Measurements from ENCODE around the gene KIF17.
"Not testable (repeated sequence)": the region's sequence is repeated elsewhere in the genome, so short reads cannot be mapped to it uniquely, and the experiment has no call there.

KIF17 gene

DNA sequence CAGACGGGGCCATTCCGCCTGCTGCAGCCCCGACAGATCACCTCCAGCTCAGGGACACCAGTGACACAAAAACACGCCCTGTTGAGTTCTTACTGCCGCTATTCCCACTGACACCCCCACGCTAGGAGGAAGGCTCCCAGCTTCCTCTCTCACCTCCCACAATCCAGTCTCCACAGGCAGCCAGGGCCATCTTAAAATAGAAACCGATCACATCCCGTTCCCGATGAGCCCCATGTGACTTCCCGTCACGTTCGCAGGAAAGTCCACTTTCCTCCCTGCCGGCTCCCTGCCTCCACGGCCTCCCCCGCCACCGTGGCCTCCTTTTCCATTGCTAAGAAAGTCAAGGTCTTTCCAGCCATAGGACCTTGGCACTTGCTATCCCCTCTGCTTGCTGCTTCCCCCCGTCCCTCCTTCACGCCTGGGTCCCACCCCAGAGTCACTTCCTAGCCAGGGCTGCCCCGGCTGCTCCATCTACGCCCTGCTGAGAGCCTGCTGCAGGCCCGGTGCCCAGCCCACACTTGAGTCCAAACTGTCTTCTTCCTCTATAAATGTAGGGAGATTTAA lies 32.6 kb downstream of the KIF17 start:
- no peak for DNase-seq

DNA sequence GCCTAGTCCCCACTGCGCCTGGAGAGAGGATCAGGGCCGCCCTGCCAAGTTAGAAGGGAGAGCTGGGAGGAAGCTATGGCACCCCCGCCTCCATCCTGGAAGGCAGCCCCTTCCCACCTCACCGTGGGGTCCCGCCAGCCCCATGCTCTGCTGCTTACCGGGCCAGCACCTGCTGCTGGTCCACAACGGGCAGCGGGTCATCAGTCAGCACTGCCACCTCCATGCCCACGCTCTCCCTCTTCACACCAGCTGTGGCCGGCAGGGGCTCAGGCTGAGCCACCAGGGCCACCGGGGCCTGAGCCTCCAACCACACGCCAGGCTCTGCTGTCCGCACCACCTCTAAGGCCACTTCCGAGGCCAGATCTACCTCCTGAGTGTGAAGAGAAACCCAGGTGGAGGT lies 33.2 kb downstream of the KIF17 start:
- DNase-seq = no peak

DNA sequence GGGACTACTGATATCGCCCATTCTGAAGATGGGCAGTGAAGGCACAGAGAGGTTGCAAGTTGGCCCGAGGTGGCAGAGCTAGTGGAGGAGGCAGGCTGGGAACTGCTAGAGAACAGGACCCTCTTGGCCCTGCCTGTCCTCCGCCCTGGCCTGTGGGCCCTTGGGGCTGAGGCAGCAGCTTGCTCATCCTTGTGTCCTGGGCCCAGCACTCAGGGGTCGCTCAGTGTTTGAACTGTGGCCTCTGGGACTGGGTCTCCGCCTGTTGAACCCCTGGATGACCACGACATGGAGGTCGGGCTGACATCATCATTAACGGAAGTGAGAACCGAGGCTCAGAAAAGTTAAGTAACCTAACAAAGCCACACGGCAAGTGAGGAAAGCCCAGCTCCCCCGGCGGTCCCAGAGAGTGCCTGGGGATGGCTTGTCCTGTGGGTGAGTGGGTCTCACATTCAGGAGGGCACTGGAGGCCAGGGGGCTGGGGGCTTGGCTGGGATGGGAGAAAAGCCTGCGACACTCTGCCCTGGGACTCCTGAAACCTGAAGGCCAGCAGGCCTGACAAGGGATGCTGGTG lies 33.7 kb downstream of the KIF17 start:
- DNase-seq = no peak

DNA sequence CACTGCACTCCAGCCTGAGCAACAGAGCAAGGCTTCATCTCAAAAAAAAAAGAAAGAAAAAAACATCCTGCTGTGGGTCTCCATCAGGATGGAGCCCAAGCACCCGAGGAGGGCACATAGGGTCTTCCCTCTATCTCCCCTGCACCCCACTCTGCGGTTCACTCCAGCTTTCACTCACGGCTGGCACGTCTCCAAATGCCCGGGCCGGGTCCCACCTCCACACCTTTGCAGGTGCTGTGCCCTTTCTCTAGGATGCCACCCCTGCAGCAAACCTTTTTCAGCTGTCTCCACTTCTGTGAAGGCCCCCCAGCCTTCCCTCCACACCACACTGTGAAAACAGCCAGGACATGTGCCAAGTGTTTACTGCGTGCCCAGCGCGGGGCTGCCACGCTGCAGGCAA lies 34.2 kb downstream of the KIF17 start:
- no peak for DNase-seq

DNA sequence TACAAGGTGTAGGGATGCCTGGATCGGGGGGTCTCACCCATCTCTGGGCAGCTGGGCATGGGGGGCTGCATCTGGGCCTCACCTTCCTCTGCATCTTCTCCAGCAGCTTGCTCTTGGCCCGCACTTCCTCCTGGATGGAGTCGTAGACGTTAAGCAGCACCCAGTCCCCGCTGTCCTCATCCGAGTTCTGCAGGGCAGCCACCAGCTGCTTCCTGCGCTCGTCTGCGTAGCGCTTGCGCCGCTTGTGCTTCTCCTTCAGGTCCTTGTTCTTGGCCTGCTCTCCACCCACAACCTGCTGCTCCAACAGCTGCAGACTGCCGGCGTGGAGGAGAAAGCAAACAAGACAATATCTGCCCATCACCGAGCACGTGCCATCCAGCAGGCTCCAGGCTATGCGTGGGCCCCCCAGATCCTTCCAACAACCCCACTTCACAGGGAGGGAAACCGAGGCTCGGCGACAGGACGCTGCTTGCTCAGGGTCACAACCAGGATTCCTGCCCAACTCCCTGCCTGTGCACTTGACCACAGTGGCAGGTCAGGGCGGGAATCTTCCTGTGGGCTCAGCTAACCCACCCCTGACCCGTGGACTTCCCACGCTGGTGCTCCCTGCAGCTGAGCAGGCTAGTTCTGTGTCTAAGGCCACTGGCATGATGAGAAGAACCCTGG lies 35.1 kb downstream of the KIF17 start:
- no peak for DNase-seq

DNA sequence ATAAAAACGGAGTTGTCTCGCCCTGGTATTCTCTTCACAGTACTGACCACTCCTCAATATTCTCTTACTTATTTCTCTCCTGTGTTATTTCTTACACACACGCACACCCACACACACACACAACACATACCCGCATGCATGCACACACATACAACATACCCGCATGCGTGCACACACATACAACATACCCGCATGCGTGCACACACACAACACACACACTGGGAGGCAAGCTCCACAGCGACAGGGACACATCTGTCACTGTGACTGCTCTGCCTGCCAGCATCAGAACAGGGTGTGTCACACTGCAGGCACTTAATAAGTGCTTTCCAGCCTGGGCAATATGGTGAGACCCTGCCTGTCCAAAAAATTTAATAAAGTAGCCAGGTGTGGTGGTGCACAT lies 35.8 kb downstream of the KIF17 start:
- DNase-seq = no peak

DNA sequence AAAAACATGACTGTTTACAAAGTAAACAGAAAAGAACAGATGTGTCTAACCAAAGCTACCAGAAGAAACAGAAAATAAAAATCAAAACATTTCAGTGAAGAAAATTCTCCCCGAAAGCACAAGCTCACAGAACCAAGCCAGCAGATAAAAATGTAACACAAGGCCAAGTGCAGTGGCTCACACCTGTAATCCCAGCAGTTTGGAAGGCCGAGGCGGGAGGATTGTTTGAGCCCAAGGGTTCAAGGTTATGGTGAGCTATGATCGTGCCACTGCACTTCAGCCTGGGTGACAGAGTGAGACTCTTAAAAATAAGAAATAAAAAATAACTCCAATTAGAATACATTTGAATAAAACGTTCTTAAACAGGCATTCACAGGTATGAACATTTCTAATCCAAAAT lies 37.5 kb downstream of the KIF17 start:
- no peak for DNase-seq

DNA sequence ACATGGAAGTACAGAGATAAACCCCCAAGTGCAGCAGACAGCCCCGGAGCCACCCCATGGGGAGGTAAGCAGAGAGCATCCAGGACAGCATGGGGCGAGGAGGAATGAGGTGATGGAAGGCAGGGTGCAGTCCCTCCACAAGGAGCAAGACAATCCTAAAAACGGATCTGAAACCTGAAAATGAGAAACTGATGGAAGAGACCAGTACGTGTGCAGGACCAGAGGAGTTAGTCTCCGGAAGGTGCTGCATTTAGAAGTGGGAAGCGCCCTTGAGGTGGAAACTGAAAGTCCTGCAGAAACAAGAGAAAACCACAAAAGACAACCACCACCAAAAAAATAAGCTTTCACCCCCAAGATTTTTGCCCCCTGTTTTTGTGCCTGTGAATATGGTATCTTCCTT lies 39.2 kb downstream of the KIF17 start:
- no peak for DNase-seq

DNA sequence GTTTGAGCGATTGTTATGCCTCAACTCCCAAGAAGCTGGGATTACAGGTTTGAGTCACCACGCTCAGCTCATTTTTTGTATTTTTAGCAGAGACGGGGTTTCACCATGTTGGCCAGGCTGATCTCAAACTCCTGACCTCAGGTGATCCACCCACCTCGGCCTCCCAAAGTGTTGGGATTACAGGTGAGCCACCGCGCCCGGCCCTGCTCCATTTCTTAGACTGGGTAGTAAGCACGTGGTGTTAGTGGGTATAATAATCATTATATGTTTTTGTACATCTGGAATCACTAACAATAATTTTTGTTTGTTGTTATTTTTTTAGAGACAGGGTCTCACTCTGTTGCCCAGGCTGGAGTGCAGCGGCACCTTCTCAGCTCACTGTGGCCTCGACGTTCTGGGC lies 44.2 kb downstream of the KIF17 start:
- DNase-seq = not testable (repeated sequence)

DNA sequence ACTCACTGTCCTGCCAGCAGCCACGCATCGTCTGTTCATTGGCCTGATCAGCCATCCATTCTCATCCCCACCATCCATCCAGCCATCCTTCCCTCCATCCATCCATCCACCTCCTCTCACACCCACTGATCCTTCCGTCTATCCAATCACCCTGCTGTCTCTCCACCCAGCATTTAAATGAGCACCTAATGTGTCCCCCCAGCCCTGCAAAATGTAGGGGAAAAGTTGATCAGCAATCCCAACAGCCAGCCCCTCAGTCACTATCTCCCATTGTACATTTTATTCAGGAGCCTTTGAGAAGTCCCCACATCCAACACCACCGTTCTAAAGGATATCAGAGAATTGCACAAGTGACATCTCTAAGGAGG lies 45.6 kb downstream of the KIF17 start:
- no peak for DNase-seq

DNA sequence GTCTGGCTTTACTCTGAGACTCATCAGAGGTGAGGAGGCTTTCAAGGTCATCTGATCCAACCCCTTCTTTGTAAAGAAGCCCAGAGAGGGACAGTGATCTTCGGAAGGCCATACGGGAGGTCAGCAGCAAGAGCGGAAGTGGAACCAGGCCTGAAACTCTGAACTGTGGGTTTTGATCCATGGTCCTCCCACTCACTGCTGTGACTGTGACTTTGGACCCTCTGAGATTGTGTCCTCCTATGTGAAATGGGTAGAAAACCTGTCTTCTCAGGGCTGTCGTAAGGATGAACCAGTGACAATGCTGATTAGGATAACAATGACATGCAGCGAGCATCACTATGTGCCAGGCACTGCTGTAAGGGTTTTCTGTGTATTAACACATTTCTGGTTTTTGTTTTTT lies 46.9 kb downstream of the KIF17 start:
- no peak for DNase-seq

DNA sequence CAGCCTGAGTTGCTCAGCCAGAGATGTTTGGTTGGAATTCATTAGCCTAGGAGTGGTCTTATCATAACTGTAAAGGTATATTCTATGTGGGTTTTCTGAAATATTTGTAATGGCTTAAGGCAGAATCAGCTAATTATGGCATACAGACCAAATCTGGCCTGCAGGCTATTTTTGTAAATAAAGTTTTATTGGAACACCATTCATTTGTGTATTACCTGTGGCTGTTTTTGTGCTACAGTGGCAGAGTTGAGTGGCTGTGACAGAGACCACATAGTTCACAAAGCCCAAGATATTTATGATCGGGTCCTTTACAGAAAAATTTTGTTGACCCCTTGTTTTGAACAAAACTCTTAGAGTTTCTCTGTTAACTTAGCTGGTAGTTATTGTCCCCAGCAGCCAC lies 49.2 kb downstream of the KIF17 start:
- DNase-seq = no peak

DNA sequence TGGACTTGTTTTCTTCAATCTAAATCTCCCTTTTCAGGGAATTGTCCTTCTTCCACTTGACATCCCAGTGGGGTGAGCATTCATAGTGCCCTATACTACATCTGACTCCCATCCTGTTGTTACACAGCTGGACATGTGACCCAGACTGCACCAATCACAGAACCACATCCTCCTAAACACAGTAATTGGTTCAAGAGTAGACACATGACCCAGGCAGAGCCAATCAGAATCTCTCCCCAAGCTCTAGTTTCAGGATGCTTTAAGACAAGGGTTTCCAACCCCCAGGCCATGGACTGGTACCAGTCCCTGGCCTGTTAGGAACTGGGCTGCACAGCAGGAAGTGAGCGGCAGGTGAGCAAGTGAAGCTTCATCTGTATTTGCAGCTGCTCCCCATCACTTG lies 51.0 kb downstream of the KIF17 start:
- no peak for DNase-seq

DNA sequence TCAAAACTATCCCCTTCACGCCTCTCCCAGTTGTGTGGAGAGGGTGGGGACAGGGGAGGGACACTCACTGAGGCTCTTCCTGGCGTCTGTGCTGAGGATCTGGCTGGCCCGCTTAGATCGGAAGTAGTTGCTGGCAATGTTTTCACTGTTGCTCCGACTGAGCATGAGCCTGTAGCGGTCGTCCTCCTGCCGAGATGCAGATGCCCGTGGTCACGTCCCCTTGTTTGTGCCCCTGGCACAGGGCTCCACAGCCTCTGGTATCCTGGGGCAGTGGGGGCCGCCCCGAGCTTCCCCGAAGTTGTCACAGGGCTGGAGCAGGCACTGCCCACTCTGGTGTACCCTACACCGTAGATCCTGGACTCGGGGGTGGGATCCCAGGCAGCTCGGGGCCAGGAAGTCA lies 51.7 kb downstream of the KIF17 start:
- DNase-seq = no peak

DNA sequence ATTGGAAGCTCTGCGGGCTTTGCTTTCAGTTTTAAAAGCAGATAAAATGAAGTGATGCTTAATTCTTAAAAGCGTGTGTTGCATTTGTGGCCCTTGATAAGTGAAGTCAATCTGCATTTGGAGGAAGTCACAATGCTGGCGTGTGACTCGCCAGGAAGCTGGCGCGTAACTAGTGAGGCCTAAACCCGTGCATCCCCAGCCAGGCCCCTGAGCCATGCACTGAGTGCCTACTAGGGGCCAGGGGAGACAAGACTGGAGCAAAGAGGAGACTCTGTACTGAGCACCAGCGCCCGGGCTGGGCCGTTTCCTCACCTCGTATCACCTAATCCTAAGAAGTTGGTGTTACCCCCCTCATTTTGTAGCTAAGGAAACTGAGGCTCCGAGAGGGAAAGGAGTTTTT lies 52.1 kb downstream of the KIF17 start:
- DNase-seq = no peak

DNA sequence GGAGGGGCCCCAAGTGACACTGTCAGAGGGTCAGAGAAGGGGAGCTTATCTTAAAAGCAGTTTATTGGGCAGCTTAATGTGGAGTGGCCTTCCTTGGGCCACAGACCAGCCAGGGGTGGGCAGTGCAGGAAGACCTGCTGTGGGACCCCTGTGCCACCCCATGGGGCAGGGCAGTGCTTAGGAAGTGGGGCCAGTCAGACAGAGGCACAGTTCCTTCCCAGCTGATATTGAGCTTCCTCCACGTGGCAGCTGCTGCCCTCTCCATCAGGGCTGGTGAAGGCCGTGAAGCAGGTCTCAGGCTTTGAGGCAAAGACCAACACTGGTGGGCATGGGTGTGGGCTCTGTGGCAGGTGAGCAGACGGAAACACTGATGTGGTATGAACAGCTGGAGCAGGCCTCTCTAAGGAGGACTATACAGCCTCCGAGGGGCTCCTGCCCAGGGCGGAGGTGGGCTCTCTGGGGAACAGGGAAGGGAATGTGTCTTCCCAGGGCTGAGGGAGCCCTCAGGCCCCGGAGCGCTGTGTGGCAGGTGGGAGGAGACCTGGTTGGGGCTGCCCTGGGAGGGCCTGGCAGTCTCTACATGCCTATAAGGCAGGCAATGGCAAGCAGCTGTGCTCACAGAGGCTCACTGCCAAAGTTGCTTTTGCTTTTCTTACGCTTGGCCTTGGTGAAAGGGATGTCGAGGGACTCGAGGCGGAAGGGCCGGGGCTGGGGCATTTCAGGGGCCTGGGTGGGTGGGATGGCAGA lies 53.7 kb downstream of the KIF17 start:
- DNase-seq = no peak

DNA sequence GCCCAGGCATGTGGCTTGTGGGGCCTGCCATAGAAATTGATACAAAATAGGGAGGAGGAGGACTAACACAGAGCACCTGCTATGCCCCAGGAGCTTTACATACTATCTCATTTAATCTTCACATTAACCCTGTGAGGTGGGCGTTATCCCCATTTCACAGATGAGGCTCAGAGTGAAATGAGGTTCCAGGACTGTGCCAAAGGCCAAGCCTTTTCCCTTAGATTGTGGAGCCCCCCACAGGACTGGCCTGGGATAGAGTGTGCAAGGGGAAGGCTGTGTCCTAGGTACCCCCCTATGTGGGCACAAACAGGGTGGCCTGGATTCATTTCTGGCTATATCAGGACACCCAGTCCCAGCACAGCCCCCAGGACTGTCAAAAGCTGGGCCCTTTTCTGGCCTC lies 54.4 kb downstream of the KIF17 start:
- no peak for DNase-seq

DNA sequence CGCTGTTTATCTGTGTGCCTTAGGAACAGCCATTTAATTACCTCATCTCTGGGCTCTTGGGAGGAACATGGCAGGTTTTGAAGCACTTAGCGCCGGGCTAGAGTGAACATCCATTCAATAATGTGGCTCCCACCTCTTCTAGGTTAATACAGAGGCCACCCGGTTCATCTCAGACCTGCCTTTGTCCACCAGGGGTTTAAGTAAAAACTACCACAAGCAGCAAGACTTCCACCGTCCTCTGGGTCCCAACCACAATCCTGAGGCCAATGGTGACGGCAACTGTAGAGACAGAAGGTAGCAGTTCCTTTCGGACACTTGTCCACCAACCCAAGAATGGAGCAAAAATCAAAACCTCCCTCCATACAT lies 55.7 kb downstream of the KIF17 start:
- no peak for DNase-seq

DNA sequence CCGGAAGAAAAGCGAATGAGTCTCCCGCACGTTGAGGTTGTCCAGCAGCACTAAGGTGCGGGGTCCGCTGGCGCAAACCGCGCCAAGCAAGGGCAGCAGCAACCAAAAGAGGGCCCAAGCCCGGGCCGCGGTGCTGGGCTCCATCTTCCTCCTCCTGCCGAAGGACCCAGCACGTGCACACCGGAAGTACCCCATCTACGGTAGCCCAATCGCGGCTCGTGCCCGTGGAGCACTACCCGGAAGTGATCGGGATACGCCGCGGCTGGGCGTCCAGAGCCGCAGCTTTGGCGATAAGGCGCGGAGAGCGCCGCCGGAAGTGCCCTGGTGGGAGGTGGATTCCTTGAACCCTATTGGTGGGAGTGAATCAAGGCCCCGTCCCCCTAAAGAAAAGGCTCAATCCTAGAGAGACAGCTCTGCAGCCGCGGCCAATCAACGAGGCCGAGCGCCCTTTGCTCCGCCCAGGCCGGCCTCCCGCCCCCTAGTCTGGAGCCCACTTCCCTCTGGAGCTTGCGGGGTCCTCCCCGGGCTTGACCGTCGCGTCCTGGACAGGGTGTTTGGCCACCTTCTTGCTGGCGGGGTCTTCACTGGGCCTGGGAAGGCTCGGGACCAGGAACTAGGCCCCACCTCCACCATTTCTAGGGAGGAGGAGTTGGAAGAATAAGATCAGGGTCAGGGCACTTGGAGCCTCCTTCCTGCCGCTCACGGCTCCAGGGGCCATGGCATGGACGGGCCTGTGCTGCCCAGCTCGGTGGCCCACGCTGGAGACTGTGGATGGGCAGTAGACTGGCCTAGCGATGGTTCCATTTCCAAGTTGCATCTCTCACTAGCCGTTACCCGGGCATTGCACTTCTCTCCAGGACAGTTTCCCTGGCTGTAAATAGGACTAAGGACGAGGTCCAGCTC lies 56.3 kb downstream of the KIF17 start, which contains the start of gene DDOST:
Gene DDOST (minus strand): TSS at position 163 of the 903 bp plus-strand sequence. CDS start 19 bp downstream, at position 144.
- peak; percentile 98 for DNase-seq

DNA sequence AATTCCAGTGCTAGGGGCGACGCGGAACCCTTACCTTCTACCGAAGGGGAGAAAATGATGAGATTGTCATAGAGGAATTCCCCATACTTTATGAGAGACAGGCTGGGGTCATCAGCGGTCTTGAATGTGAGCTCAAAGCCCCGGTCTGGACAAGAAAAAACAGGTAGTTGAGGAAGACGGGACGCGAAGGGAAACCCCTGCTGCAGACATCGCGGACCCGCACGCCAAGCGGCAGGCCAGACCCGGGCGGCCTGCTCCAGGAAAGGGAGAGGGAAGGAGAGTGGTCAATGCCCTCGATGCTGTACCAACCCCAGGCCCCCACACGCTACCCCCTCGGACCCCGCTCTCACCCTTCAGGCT lies 57.0 kb downstream of the KIF17 start:
- DNase-seq = no peak

DNA sequence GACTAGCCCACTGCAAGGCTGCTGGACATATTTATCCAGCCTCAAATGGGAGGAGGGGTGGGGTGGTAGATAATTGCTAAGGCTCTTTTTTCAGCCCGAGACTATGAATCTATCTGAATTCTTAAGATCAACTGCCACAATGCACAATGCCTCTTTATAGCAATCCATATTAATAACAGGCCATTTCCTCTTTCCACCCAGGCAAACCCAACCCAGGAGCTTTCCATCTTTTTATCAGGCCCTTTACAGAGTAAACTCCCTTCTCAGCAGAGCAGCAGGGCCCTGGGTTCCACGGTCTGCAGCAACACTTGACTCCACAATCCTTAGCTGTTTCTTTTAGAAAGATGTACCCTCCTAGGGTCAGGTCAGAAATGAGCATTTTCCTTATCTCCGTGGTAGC lies 57.4 kb downstream of the KIF17 start:
- no peak for DNase-seq

DNA sequence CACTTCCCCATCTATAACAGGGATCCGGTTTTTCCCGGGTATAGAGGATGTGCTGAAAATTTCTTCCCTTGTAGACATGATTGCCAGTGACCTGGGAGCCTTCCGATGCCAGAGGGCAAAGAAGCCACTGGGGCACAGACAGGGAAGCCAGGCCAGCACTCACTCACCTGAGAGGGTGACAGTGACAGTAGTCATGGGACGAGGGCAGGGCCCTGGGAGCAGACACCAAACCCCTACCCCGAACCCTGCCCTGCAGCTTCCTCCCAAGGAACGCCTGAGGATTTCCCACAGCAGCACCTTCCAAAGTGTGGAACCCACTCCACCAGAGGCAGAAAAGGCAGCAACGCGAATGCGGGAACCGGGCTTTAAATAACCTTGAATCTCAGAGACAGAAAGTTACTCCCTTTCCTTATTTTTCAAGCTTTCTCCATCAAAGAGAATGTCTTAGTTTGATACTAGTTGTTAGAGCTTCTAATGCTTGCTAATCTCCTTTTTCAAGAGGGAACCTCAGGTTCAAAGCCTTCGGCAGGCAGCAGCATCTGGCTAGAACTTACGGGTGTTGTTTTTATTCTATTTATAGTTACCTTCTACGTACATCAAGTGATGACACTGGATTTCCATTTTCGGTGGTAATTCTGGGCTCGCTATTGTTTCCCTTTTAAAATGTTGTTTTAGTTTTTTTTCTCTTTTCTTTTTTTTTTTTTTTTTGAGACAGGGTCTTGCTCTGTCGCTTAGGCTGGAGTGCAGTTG lies 59.5 kb downstream of the KIF17 start:
- no peak for DNase-seq

DNA sequence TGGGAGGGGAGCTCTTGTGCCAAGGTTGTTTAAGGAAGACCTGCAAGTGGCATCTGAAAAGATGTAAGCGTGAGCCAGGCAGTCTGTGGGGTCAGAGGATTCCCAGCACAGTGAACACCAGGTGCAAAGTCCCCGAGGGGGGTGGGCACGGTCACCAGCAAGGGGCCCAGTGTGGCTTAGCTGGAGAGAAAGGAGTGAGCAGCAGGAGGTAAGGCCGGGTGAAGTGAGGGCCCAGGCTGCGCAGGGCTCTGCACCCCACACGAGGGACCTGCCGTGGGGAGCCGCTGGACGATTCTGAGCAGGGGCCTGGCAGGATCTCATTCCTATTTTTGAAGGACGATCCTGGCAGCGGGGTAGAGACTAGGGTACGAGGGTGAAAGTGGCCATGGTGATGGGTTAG lies 60.8 kb downstream of the KIF17 start:
- DNase-seq = no peak
